Right atrium auricular region (tissue), 2 donors: ENCODE measurements around the gene PPP2R3B. TPM values are rescaled to one million over a fixed set of nuclear protein-coding genes. Genes with fewer than 3 reads are reported as not detected.
"Not testable (repeated sequence)": the region's sequence is repeated elsewhere in the genome, so short reads cannot be mapped to it uniquely, and the experiment has no call there.

ENCODE experiments used
- DNase-seq: peaks from one replicate; pipeline ENCODE4 v3.0.0-alpha.2; 2019; ENCODE audit warnings: low spot score
- H3K27ac ChIP-seq, 2 donors: fragments of 200-600 bp; sonication (generic); 1 replicate in 1 of 2; 2 replicates in 1 of 2; pipeline ENCODE4 v1.5.1; 2016 to 2019
- H3K27me3 ChIP-seq, 2 donors: fragments of 200-600 bp; sonication (generic); one replicate each; pipeline versions ENCODE4 v1.5.1 to v1.6.0; 2017 to 2019
- H3K36me3 ChIP-seq: fragments of 200-600 bp; sonication (generic); one replicate; pipeline ENCODE4 v1.5.1; 2016
- H3K4me1 ChIP-seq, 2 donors: fragments of 200-600 bp; sonication (generic); one replicate each; pipeline versions ENCODE4 v1.5.1 to v1.6.0; 2017 to 2019
- H3K4me3 ChIP-seq, 2 donors: fragments of 200-600 bp; sonication (generic); 1 replicate in 1 of 2; 2 replicates in 1 of 2; pipeline ENCODE4 v1.5.1; 2017 to 2019; ENCODE audit warnings: mild to moderate bottlenecking in 1 of 2, moderate library complexity in 1 of 2
- H3K9me3 ChIP-seq, 2 donors: fragments of 200-600 bp; sonication (generic); one replicate each; pipeline ENCODE4 v1.5.1; 2019
- CTCF ChIP-seq, 2 donors: fragments of 200-600 bp; sonication (generic); IDR thresholded peaks; one replicate each; pipeline ENCODE4 v1.5.1; 2019; ENCODE audit warnings: antibody characterized with exemption in 2 of 2
- total RNA-seq, 2 donors: library from RNA; depleted of rRNA; stranded (reverse); fragments of >200 nt; gene quantifications; one replicate each; pipeline ENCODE4 v1.1.0, GENCODE V29; 2016

The PPP2R3B gene
- total RNA-seq, 2 donors from 2014 or later = 58.6 to 70.1 TPM

GRCh38 chrX:311156-312129 is 75.3 kb downstream of the PPP2R3B start:
- no peak for TF ChIP-seq CTCF (IDR thresholded peaks at IDR 0.05)
- Histone ChIP-seq H3K27ac (no peak overlapping the region), H3K4me3 (no peak overlapping the region), H3K9me3 (no peaks in the 10 kb centered on the region), H3K36me3 (peaks cover 70% of the 10 kb centered on the region), H3K4me1 (peaks cover 0 to 3% of the 10 kb centered on the region in 2 donors), H3K27me3 (no peaks in the 10 kb centered on the region)
- no peak for DNase-seq

- Histone ChIP-seq H3K4me3 (no peak overlapping the region), H3K4me1 (no peaks in the 10 kb centered on the region), H3K36me3 (peaks cover 78% of the 10 kb centered on the region), H3K27ac (no peak overlapping the region), H3K9me3 (no peaks in the 10 kb centered on the region), H3K27me3 (no peaks in the 10 kb centered on the region)
- DNase-seq = no peak
- TF ChIP-seq CTCF (IDR thresholded peaks at IDR 0.05) = no peak
These were observed 76.0 kb downstream of the PPP2R3B start for GRCh38 chrX:310621-311155.

GRCh38 chrX:308821-309520 is 77.7 kb downstream of the PPP2R3B start:
- Histone ChIP-seq H3K27ac (no peak overlapping the region), H3K36me3 (peaks cover 75% of the 10 kb centered on the region), H3K4me1 (no peaks in the 10 kb centered on the region), H3K9me3 (no peaks in the 10 kb centered on the region), H3K27me3 (no peaks in the 10 kb centered on the region), H3K4me3 (no peak overlapping the region)
- no peak for TF ChIP-seq CTCF (IDR thresholded peaks at IDR 0.05)
- DNase-seq = no peak

GRCh38 chrX:307261-308111 is 79.2 kb downstream of the PPP2R3B start:
- no peak for TF ChIP-seq CTCF (IDR thresholded peaks at IDR 0.05)
- Histone ChIP-seq H3K36me3 (peaks cover 61% of the 10 kb centered on the region), H3K4me1 (no peaks in the 10 kb centered on the region), H3K27me3 (no peaks in the 10 kb centered on the region), H3K27ac (no peak overlapping the region), H3K4me3 (no peak overlapping the region), H3K9me3 (no peaks in the 10 kb centered on the region)
- no peak for DNase-seq

GRCh38 chrX:306614-307251 is 80.0 kb downstream of the PPP2R3B start:
- DNase-seq, H3K4me3 ChIP-seq, H3K27ac ChIP-seq, H3K4me1 ChIP-seq, H3K9me3 ChIP-seq, H3K27me3 ChIP-seq: not testable (repeated sequence)
- H3K36me3 ChIP-seq = peaks cover 53% of the 10 kb centered on the region

GRCh38 chrX:305781-306613 is 80.7 kb downstream of the PPP2R3B start:
- H3K4me3 ChIP-seq, H3K27me3 ChIP-seq, DNase-seq, H3K4me1 ChIP-seq, H3K9me3 ChIP-seq, H3K27ac ChIP-seq: not testable (repeated sequence)
- peaks cover 46% of the 10 kb centered on the region for H3K36me3 ChIP-seq
